Ishikawa (cell line): ENCODE results near the gene ZHX3.

ENCODE experiments used
- EP300 ChIP-seq: IDR thresholded peaks from 2 replicates; pipeline ENCODE4 v1.6.1; 2012; ENCODE audit warnings: borderline replicate concordance
- FOXM1 ChIP-seq: IDR thresholded peaks from 2 replicates; pipeline ENCODE4 v1.6.1; 2012; ENCODE audit warnings: low read depth, borderline replicate concordance
- TF ChIP-seq, protein P1 (sequence below): IDR thresholded peaks from 2 replicates; pipeline ENCODE4 v1.6.1; 2012

DNA sequence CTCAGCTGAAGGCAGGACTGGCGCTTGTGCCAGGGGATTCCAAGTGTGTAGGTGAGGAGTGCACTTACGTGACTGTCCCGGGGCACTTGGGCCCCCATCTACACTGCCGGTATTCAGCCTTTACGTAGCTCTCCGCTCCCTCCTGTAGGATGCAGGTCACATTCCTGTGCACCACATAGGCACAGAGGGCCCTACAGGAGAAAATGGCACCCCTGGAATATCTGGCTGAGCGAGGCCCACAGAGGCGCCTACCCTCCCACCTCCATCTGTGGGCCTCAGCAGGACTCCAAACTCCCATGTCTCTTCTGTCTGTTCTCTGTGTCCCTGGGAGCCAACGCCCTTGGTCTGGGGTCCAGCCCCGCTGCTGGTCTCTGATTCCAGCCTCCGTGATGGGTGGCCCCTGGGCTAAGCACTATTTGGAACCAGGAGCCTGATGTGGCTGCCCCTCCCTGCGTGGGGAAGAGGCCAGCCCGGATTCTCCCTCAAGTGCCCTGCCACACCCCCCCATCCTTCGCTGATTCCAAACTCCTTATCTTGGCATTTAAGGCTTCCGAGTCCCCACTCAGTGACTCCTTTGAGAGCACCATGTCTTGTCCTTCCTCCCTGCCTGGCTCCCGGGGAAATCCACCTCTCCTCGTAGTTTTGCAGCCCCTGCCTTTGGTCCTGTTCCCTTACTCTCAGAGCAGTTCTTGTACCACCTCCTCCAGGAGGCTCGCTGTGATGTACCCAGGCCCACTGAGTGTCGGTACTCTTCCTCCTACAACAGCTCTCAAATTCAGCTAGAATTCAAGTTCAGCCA, 47.6 kb upstream of the ZHX3 start:
- TF ChIP-seq, protein P1, sequence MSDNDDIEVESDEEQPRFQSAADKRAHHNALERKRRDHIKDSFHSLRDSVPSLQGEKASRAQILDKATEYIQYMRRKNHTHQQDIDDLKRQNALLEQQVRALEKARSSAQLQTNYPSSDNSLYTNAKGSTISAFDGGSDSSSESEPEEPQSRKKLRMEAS: no peak
- TF ChIP-seq EP300: no peak
- no peak for TF ChIP-seq FOXM1
